HCT116 (cell line): ENCODE measurements around the gene CRISPLD2. TPM values are rescaled to one million over a fixed set of nuclear protein-coding genes. Genes with fewer than 3 reads are reported as not detected.

Source experiments
- ATAC-seq: fragments of 200-7000 bp; cut with Tn5 transposase; 2 replicates; pipeline ENCODE4 v1.9.1; 2020; ENCODE audit warnings: mild to moderate bottlenecking, moderate library complexity
- BruUV-seq: library from RNA; stranded (reverse); fragments of 400-500 nt; replicated peaks from 2 replicates; lab custom pipeline; 2021; lab: Mats Ljungman, UMichigan
- CTCF ChIA-PET: fragments of 300-600 bp; sonication (Branson Sonifier 250); formaldehyde crosslinking; loops from one replicate; lab custom pipeline; 2021; ENCODE audit warnings: antibody characterized with exemption; lab: Charles Lee
- POLR2A ChIA-PET: fragments of 300-600, 350-600 bp; sonication (Branson Sonifier 250); formaldehyde crosslinking; loops from one replicate; lab custom pipeline; 2021; ENCODE audit warnings: antibody characterized with exemption; lab: Charles Lee
- RAD21 ChIA-PET, 2 experiments: fragments of 300-600 bp; sonication (Branson Sonifier 250); formaldehyde crosslinking; loops; one replicate each; lab custom pipeline; 2023; ENCODE audit warnings: low total read pairs in 2 of 2; ENCODE audit not compliant: uncharacterized antibody in 2 of 2, unreplicated experiment in 2 of 2, low non-redundant PET in 1 of 2; lab: Charles Lee
- DNase-seq: peaks from one replicate; pipeline ENCODE4 v3.0.0-alpha.2; 2010; ENCODE audit warnings: low read depth, low spot score
- H2AFZ ChIP-seq: fragments of 200-600 bp; shearing (Covaris generic), sonication (generic); 2 replicates; pipeline ENCODE4 v1.6.1; 2017; ENCODE audit warnings: low read depth, mixed run types, mixed read lengths, antibody characterized with exemption, low read length; ENCODE audit not compliant: poor library complexity, severe bottlenecking
- H3K27ac ChIP-seq: 2 replicates; pipeline ENCODE4 v1.5.1; 2012; ENCODE audit warnings: low read depth, low read length
- H3K27me3 ChIP-seq: fragments of 200-600 bp; sonication (generic); 2 replicates; pipeline ENCODE4 v1.6.1; 2016; ENCODE audit warnings: mixed run types, low read length, mixed read lengths; ENCODE audit not compliant: insufficient read depth
- H3K36me3 ChIP-seq, 2 experiments: fragments of 200-500 bp in 1 of 2; fragments of 200-600 bp in 1 of 2; sonication (Bioruptor generic) in 1 of 2; sonication (generic) in 1 of 2; 2 replicates each; pipeline versions ENCODE4 v1.5.1 to v1.6.1; 2014 to 2016; ENCODE audit warnings: low read length in 2 of 2, inconsistent platforms in 1 of 2, mixed read lengths in 1 of 2, mixed run types in 1 of 2; ENCODE audit not compliant: insufficient read depth in 2 of 2, control insufficient read depth in 1 of 2
- H3K4me1 ChIP-seq, 2 experiments: fragments of 200-600 bp in 1 of 2; sonication (generic) in 1 of 2; 2 replicates each; pipeline versions ENCODE4 v1.5.1 to v1.6.1; 2012 to 2017; ENCODE audit warnings: low read length in 2 of 2, inconsistent platforms in 1 of 2, mild to moderate bottlenecking in 1 of 2, mixed read lengths in 1 of 2, mixed run types in 1 of 2, moderate library complexity in 1 of 2; ENCODE audit not compliant: insufficient read depth in 2 of 2, control insufficient read depth in 1 of 2
- H3K4me2 ChIP-seq: fragments of 200-600 bp; sonication (generic); 2 replicates; pipeline ENCODE4 v1.6.1; 2017; ENCODE audit warnings: mixed run types, low read length, mixed read lengths
- H3K4me3 ChIP-seq, 2 experiments: fragments of 200-600 bp in 1 of 2; sonication (generic) in 1 of 2; replicated peaks in 1 of 2; 2 replicates each; pipeline ENCODE4 v1.5.1; 2011 to 2016; ENCODE audit warnings: low read length in 2 of 2, control low read depth in 1 of 2, low read depth in 1 of 2, mild to moderate bottlenecking in 1 of 2, mixed read lengths in 1 of 2, mixed run types in 1 of 2
- H3K79me2 ChIP-seq: fragments of 200-600 bp; sonication (generic); 2 replicates; pipeline ENCODE4 v1.6.1; 2017; ENCODE audit warnings: mild to moderate bottlenecking, mixed run types, low read length, moderate library complexity, mixed read lengths; ENCODE audit not compliant: insufficient read depth
- H3K9ac ChIP-seq: fragments of 200-600 bp; sonication (generic); 2 replicates; pipeline ENCODE4 v1.6.1; 2016; ENCODE audit warnings: low read length, mixed read lengths
- H3K9me2 ChIP-seq: fragments of 200-600 bp; sonication (generic), shearing (Covaris generic); 2 replicates; pipeline ENCODE4 v1.6.1; 2017; ENCODE audit warnings: mixed run types, mild to moderate bottlenecking, moderate library complexity; ENCODE audit not compliant: insufficient read depth
- H3K9me3 ChIP-seq, 2 experiments: fragments of 200-500 bp in 1 of 2; fragments of 200-600 bp in 1 of 2; sonication (Bioruptor generic) in 1 of 2; sonication (generic) in 1 of 2; 2 replicates each; pipeline ENCODE4 v1.6.1; 2014 to 2017; ENCODE audit warnings: low read length in 2 of 2, mixed read lengths in 2 of 2, inconsistent platforms in 1 of 2, low read depth in 1 of 2, mild to moderate bottlenecking in 1 of 2, mixed run types in 1 of 2, moderate library complexity in 1 of 2; ENCODE audit not compliant: control insufficient read depth in 1 of 2, insufficient read depth in 1 of 2
- H4K20me1 ChIP-seq: fragments of 200-600 bp; sonication (generic), shearing (Covaris generic); 2 replicates; pipeline ENCODE4 v1.6.1; 2017; ENCODE audit warnings: mixed run types, mild to moderate bottlenecking, moderate library complexity; ENCODE audit not compliant: insufficient read depth
- ATF3 ChIP-seq: IDR thresholded peaks from 2 replicates; pipeline ENCODE4 v1.6.1; 2012
- CBX3 ChIP-seq: IDR thresholded peaks from 2 replicates; pipeline ENCODE4 v1.6.1; 2012; ENCODE audit warnings: low read depth
- CEBPB ChIP-seq: IDR thresholded peaks from 2 replicates; pipeline ENCODE4 v1.6.1; 2012; ENCODE audit warnings: low read depth
- CTCF ChIP-seq, 3 experiments: fragments of 200-600 bp in 1 of 3; sonication (generic) in 1 of 3; IDR thresholded peaks in 2 of 3; conservative IDR thresholded peaks in 1 of 3; 2 replicates each; pipeline ENCODE4 v1.5.1; 2012 to 2017; ENCODE audit warnings: low read depth in 2 of 3, low read length in 2 of 3, antibody characterized with exemption in 1 of 3, borderline replicate concordance in 1 of 3, control low read depth in 1 of 3, mild to moderate bottlenecking in 1 of 3, mixed read lengths in 1 of 3, mixed run types in 1 of 3, moderate library complexity in 1 of 3; ENCODE audit not compliant: insufficient read depth in 1 of 3
- ELF1 ChIP-seq: IDR thresholded peaks from 2 replicates; pipeline ENCODE4 v1.6.1; 2012; ENCODE audit warnings: low read depth, borderline replicate concordance
- EZH2 ChIP-seq: fragments of 200-600 bp; sonication (generic); IDR thresholded peaks from 2 replicates; pipeline ENCODE4 v1.6.1; 2017; ENCODE audit warnings: antibody characterized with exemption, mixed run types
- FOSL1 ChIP-seq: IDR thresholded peaks from 2 replicates; pipeline ENCODE4 v1.6.1; 2012; ENCODE audit warnings: low read depth
- JUND ChIP-seq: IDR thresholded peaks from 2 replicates; pipeline ENCODE4 v1.6.1; 2012
- MAX ChIP-seq: IDR thresholded peaks from 2 replicates; pipeline ENCODE4 v1.6.1; 2012
- POLR2A ChIP-seq: IDR thresholded peaks from 2 replicates; pipeline ENCODE4 v1.7.0; 2011; ENCODE audit warnings: borderline replicate concordance; ENCODE audit not compliant: insufficient read depth, insufficient read length; ENCODE audit errors: extremely low read depth
- POLR2AphosphoS5 ChIP-seq: IDR thresholded peaks from 2 replicates; pipeline ENCODE4 v1.6.1; 2011; ENCODE audit warnings: mild to moderate bottlenecking, low read depth, low read length, moderate library complexity
- REST ChIP-seq: IDR thresholded peaks from 2 replicates; pipeline ENCODE4 v1.6.1; 2012; ENCODE audit warnings: low read depth
- SIN3A ChIP-seq: IDR thresholded peaks from 2 replicates; pipeline ENCODE4 v1.6.1; 2012; ENCODE audit warnings: low read depth
- SP1 ChIP-seq: IDR thresholded peaks from 2 replicates; pipeline ENCODE4 v1.6.1; 2012; ENCODE audit warnings: low read depth
- SRF ChIP-seq: IDR thresholded peaks from 2 replicates; pipeline ENCODE4 v1.6.1; 2012; ENCODE audit warnings: low read depth
- TCF7L2 ChIP-seq: IDR thresholded peaks from 2 replicates; pipeline ENCODE4 v1.7.0; 2011; ENCODE audit warnings: borderline replicate concordance, inconsistent platforms; ENCODE audit not compliant: insufficient read depth, insufficient read length; ENCODE audit errors: extremely low read depth
- YY1 ChIP-seq: IDR thresholded peaks from 2 replicates; pipeline ENCODE4 v1.6.1; 2011; ENCODE audit warnings: low read length, low read depth, moderate library complexity, mild to moderate bottlenecking; ENCODE audit not compliant: insufficient replicate concordance; ENCODE audit errors: extremely low read depth
- ZNF274 ChIP-seq: fragments of 200-500 bp; sonication (Bioruptor generic); IDR thresholded peaks from 2 replicates; pipeline ENCODE4 v1.6.1; 2014; ENCODE audit warnings: mild to moderate bottlenecking, low read depth, low read length, inconsistent platforms
- intact Hi-C: fragments of 100-400 bp; cut with micrococcal nuclease; formaldehyde crosslinking; loops from 2 replicates; pipeline ENCODE4 v1.10.0; 2022
- total RNA-seq: library from RNA; stranded (reverse); gene quantifications from one replicate; pipeline ENCODE4 v1.2.1, GENCODE V29; 2021; ENCODE audit not compliant: unreplicated experiment
- TF ChIP-seq, protein P1 (sequence below): IDR thresholded peaks from 2 replicates; pipeline ENCODE4 v1.6.1; 2011; ENCODE audit warnings: mild to moderate bottlenecking, low read length, moderate library complexity; ENCODE audit not compliant: insufficient replicate concordance; ENCODE audit errors: extremely low read depth

CRISPLD2 gene
- total RNA-seq, 1 experiment from 2014 or later, result 4.6 TPM

- Histone ChIP-seq H3K27ac (no peak overlapping the region), H3K36me3 (no peaks in the 10 kb centered on the region), H4K20me1 (no peaks in the 10 kb centered on the region), H2AFZ (no peak overlapping the region), H3K27me3 (no peaks in the 10 kb centered on the region), H3K4me1 (peaks cover 9 to 46% of the 10 kb centered on the region in 2 experiments), H3K9me2 (no peaks in the 10 kb centered on the region), H3K9me3 (no peaks in the 10 kb centered on the region), H3K9ac (no peak overlapping the region), H3K4me3 (no peak overlapping the region), H3K4me2 (no peak overlapping the region), H3K79me2 (no peaks in the 10 kb centered on the region)
- ChIA-PET RAD21 (no interaction called here), POLR2A (no interaction called here), CTCF (no interaction called here)
- TF ChIP-seq REST (no peak), SRF (no peak), YY1 (no peak), CTCF (IDR thresholded peaks at IDR 0.05 in 2 of 3, conservative IDR thresholded peaks at IDR 0.05 in 1 of 3; ENCODE audit: borderline replicate concordance in 1 of 3, insufficient read depth in 1 of 3, low read depth in 2 of 3, low read length in 2 of 3) (no peak), CBX3 (no peak), MAX (no peak), SP1 (no peak), CEBPB (no peak), ZNF274 (no peak), FOSL1 (no peak), POLR2AphosphoS5 (no peak), JUND (no peak), ATF3 (no peak), SIN3A (no peak), ELF1 (no peak), EZH2 (no peak), POLR2A (no peak), TCF7L2 (no peak)
- TF ChIP-seq, protein P1, sequence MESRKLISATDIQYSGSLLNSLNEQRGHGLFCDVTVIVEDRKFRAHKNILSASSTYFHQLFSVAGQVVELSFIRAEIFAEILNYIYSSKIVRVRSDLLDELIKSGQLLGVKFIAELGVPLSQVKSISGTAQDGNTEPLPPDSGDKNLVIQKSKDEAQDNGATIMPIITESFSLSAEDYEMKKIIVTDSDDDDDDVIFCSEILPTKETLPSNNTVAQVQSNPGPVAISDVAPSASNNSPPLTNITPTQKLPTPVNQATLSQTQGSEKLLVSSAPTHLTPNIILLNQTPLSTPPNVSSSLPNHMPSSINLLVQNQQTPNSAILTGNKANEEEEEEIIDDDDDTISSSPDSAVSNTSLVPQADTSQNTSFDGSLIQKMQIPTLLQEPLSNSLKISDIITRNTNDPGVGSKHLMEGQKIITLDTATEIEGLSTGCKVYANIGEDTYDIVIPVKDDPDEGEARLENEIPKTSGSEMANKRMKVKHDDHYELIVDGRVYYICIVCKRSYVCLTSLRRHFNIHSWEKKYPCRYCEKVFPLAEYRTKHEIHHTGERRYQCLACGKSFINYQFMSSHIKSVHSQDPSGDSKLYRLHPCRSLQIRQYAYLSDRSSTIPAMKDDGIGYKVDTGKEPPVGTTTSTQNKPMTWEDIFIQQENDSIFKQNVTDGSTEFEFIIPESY, result no peak
- intact Hi-C loops, result no loop called here
- ATAC-seq (no peak), DNase-seq (no peak)
- no TSS peak for BruUV-seq
These were observed 59.0 kb downstream of the CRISPLD2 start for GRCh38 chr16:84878770-84879169.
